ENCODE data around the gene UCP2. TPM values are rescaled to one million over a fixed set of nuclear protein-coding genes. Genes with fewer than 3 reads are reported as not detected.

The UCP2 gene
- total and polyA plus RNA-seq, 2 experiments from 2014 or later: 60.1 to 76.9 TPM

DNA sequence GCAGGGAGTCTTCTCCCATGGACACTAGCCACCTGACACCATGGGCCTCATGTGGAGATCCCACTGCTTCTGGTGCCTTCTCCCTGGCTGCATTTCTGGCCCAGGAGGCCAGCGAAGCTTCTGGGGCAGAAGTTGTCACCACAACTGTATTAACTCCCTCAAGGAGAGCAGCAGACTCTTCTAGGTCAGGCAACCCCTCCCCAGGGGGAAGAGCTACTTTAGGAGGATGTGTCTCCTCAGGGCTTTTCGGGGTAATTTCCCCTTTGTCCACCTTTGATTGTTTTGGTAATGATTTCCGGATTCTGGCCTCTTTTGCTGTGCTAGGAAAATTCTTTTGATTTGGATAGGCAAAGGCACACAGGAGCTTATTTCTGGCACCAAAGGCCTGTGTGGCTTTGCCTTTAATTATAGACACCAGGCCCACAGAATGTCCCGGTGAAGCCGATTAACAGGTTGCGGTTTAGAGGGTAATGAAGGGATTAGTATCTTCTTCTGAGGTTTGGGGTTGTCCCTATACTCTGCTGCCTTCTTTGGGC is 8.9 kb upstream of the UCP2 start:
- Histone ChIP-seq H3K27ac (ENCODE audit: low read depth) (no peak overlapping the region), H3K9me2 (ENCODE audit: insufficient read depth) (no peaks in the 10 kb centered on the region), H3K36me3 (ENCODE audit: insufficient read depth) (no peaks in the 10 kb centered on the region), H4K20me1 (replicated peaks; ENCODE audit: insufficient read depth) (no peaks in the 10 kb centered on the region), H3K4me2 (no peak overlapping the region), H3K4me3 (no peak overlapping the region), H3K4me1 (ENCODE audit: insufficient read depth) (peaks cover 13% of the 10 kb centered on the region; the same call in 1 of the 2 replicates), H3K27me3 (ENCODE audit: insufficient read depth) (no peaks in the 10 kb centered on the region), H3K79me2 (replicated peaks; ENCODE audit: insufficient read depth) (no peaks in the 10 kb centered on the region), H2AFZ (peak overlapping the region; percentile 83; the same call in 1 of the 2 replicates), H3F3A (replicated peaks; ENCODE audit: low read depth) (no peaks in the 10 kb centered on the region)
- TF ChIP-seq POLR2AphosphoS5 (IDR thresholded peaks at IDR 0.05; ENCODE audit: low read depth) (no peak), ZNF331 (CRISPR knock-in tag; IDR thresholded peaks at IDR 0.05; ENCODE audit: low read depth) (no peak), EZH2phosphoT487 (IDR thresholded peaks at IDR 0.05; ENCODE audit: unreplicated experiment) (no peak), ZNF462 (CRISPR knock-in tag; IDR thresholded peaks at IDR 0.05) (no peak), ETS1 (IDR thresholded peaks at IDR 0.05) (no peak), ZNF114 (CRISPR knock-in tag; IDR thresholded peaks at IDR 0.05) (no peak), STAT1 (IDR thresholded peaks at IDR 0.05; ENCODE audit: unreplicated experiment) (no peak), CREB1 (CRISPR knock-in tag; IDR thresholded peaks at IDR 0.05; ENCODE audit: low read depth) (no peak), EZH2 (IDR thresholded peaks at IDR 0.05; ENCODE audit: low read depth, unreplicated experiment) (no peak), NANOG (IDR thresholded peaks at IDR 0.05; ENCODE audit: borderline replicate concordance) (no peak), JUNB (IDR thresholded peaks at IDR 0.05; ENCODE audit: unreplicated experiment) (no peak)
- TF ChIP-seq, protein P1, sequence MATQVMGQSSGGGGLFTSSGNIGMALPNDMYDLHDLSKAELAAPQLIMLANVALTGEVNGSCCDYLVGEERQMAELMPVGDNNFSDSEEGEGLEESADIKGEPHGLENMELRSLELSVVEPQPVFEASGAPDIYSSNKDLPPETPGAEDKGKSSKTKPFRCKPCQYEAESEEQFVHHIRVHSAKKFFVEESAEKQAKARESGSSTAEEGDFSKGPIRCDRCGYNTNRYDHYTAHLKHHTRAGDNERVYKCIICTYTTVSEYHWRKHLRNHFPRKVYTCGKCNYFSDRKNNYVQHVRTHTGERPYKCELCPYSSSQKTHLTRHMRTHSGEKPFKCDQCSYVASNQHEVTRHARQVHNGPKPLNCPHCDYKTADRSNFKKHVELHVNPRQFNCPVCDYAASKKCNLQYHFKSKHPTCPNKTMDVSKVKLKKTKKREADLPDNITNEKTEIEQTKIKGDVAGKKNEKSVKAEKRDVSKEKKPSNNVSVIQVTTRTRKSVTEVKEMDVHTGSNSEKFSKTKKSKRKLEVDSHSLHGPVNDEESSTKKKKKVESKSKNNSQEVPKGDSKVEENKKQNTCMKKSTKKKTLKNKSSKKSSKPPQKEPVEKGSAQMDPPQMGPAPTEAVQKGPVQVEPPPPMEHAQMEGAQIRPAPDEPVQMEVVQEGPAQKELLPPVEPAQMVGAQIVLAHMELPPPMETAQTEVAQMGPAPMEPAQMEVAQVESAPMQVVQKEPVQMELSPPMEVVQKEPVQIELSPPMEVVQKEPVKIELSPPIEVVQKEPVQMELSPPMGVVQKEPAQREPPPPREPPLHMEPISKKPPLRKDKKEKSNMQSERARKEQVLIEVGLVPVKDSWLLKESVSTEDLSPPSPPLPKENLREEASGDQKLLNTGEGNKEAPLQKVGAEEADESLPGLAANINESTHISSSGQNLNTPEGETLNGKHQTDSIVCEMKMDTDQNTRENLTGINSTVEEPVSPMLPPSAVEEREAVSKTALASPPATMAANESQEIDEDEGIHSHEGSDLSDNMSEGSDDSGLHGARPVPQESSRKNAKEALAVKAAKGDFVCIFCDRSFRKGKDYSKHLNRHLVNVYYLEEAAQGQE (IDR thresholded peaks at IDR 0.05; ENCODE audit: unreplicated experiment): no peak
- TF ChIP-seq, protein P2, sequence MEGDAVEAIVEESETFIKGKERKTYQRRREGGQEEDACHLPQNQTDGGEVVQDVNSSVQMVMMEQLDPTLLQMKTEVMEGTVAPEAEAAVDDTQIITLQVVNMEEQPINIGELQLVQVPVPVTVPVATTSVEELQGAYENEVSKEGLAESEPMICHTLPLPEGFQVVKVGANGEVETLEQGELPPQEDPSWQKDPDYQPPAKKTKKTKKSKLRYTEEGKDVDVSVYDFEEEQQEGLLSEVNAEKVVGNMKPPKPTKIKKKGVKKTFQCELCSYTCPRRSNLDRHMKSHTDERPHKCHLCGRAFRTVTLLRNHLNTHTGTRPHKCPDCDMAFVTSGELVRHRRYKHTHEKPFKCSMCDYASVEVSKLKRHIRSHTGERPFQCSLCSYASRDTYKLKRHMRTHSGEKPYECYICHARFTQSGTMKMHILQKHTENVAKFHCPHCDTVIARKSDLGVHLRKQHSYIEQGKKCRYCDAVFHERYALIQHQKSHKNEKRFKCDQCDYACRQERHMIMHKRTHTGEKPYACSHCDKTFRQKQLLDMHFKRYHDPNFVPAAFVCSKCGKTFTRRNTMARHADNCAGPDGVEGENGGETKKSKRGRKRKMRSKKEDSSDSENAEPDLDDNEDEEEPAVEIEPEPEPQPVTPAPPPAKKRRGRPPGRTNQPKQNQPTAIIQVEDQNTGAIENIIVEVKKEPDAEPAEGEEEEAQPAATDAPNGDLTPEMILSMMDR (conservative IDR thresholded peaks at IDR 0.05; ENCODE audit: low read depth in 2 of 2): no peak
- Mint-ChIP-seq H3K27ac (no peak overlapping the region), H3K9me3 (no peaks in the 10 kb centered on the region), H3K4me1 (peaks cover 2% of the 10 kb centered on the region; the same call in 1 of the 3 replicates), H3K4me3 (no peak overlapping the region), H3K27me3 (ENCODE audit: insufficient read depth, low read depth, poor library complexity) (peaks cover 2% of the 10 kb centered on the region), H3K36me3 (ENCODE audit: low read depth) (no peaks in the 10 kb centered on the region)
- ATAC-seq: no peak
- no peak for DNase-seq (ENCODE audit: low spot score)

Data from GM23338 (cell line).